ENCODE results near the gene SH2D3C. TPM values are rescaled to one million over a fixed set of nuclear protein-coding genes. Genes with fewer than 3 reads are reported as not detected.

The SH2D3C gene
- total RNA-seq, 1 donor from 2014 or later: 85.3 TPM

GRCh38 chr9:127809002-127809539, 30.6 kb upstream of the SH2D3C start:
- ATAC-seq: no peak
- H3K4me1 ChIP-seq: peaks cover 13% of the 10 kb centered on the region
- DNase-seq: no peak
- no peak overlapping the region for H3K27ac ChIP-seq
- no peak for TF ChIP-seq CTCF (IDR thresholded peaks at IDR 0.05)
- H3K27me3 ChIP-seq: no peaks in the 10 kb centered on the region
- no peak overlapping the region for H3K4me3 ChIP-seq
- peaks cover 81% of the 10 kb centered on the region for H3K36me3 ChIP-seq
- no peaks in the 10 kb centered on the region for H3K9me3 ChIP-seq
- intact Hi-C loops (cut with DNase I): no loop called here

- Histone ChIP-seq H3K27ac (no peak overlapping the region), H3K9me3 (no peaks in the 10 kb centered on the region), H3K27me3 (no peaks in the 10 kb centered on the region), H3K36me3 (peaks cover 75% of the 10 kb centered on the region), H3K4me1 (peaks cover 18% of the 10 kb centered on the region), H3K4me3 (no peak overlapping the region)
- ATAC-seq (no peak), DNase-seq (no peak)
- intact Hi-C loops (cut with DNase I): no loop called here
- no peak for TF ChIP-seq CTCF (IDR thresholded peaks at IDR 0.05)
Measured at GRCh38 chr9:127808347-127809001, 30.0 kb upstream of the SH2D3C start.

- ATAC-seq: no peak
- Histone ChIP-seq H3K4me3 (no peak overlapping the region), H3K9me3 (no peaks in the 10 kb centered on the region), H3K36me3 (peaks cover 59% of the 10 kb centered on the region), H3K27me3 (no peaks in the 10 kb centered on the region), H3K4me1 (peaks cover 24% of the 10 kb centered on the region), H3K27ac (no peak overlapping the region)
- intact Hi-C loops (cut with DNase I): no loop called here
- DNase-seq: no peak
- TF ChIP-seq CTCF (IDR thresholded peaks at IDR 0.05): no peak
Measured at GRCh38 chr9:127806871-127807270, 28.4 kb upstream of the SH2D3C start.

- intact Hi-C loops (cut with DNase I): no loop called here
- no peak for DNase-seq
- H3K4me1 ChIP-seq: peaks cover 34% of the 10 kb centered on the region
Measured at GRCh38 chr9:127805620-127806019, 27.2 kb upstream of the SH2D3C start.

GRCh38 chr9:127803507-127804352, 25.3 kb upstream of the SH2D3C start:
- peak; percentile 22 for ATAC-seq

More at GRCh38 chr9:127805620-127806019, 27.2 kb upstream of the SH2D3C start:
- peak; percentile 35 for TF ChIP-seq CTCF (IDR thresholded peaks at IDR 0.05)
- no peak for ATAC-seq
- Histone ChIP-seq H3K27me3 (no peaks in the 10 kb centered on the region), H3K36me3 (peaks cover 49% of the 10 kb centered on the region), H3K27ac (no peak overlapping the region), H3K9me3 (no peaks in the 10 kb centered on the region), H3K4me3 (no peak overlapping the region)

More at GRCh38 chr9:127803507-127804352, 25.3 kb upstream of the SH2D3C start:
- H3K27me3 ChIP-seq: no peaks in the 10 kb centered on the region
- peak; percentile 75 for DNase-seq
- peaks cover 34% of the 10 kb centered on the region for H3K4me1 ChIP-seq
- peak overlapping the region; percentile 94 for H3K27ac ChIP-seq
- H3K9me3 ChIP-seq: no peaks in the 10 kb centered on the region
- TF ChIP-seq CTCF (IDR thresholded peaks at IDR 0.05): no peak
- H3K36me3 ChIP-seq: peaks cover 37% of the 10 kb centered on the region
- intact Hi-C loops (cut with DNase I): no loop called here
- H3K4me3 ChIP-seq: peak overlapping the region; percentile 72
